Measurements from ENCODE around the gene C1QTNF5.

GRCh38 chr11:119306373-119306890, 34.3 kb downstream of the C1QTNF5 start:
- TF ChIP-seq ZNF426 (tag by site-specific recombination; IDR thresholded peaks at IDR 0.05) (no peak), ZNF768 (tag by site-specific recombination; IDR thresholded peaks at IDR 0.05) (no peak), ZNF175 (tag by site-specific recombination; IDR thresholded peaks at IDR 0.05) (no peak), ZBTB20 (tag by site-specific recombination; IDR thresholded peaks at IDR 0.05) (no peak), ZNF623 (tag by site-specific recombination; IDR thresholded peaks at IDR 0.05) (no peak), ZNF639 (tag by site-specific recombination; IDR thresholded peaks at IDR 0.05) (no peak), PATZ1 (tag by site-specific recombination; IDR thresholded peaks at IDR 0.05) (no peak), ZNF184 (tag by site-specific recombination; IDR thresholded peaks at IDR 0.05) (no peak), ZNF169 (tag by site-specific recombination; IDR thresholded peaks at IDR 0.05) (no peak), ZBTB7A (tag by site-specific recombination; IDR thresholded peaks at IDR 0.05; ENCODE audit: low read depth) (no peak), ZNF248 (tag by site-specific recombination; IDR thresholded peaks at IDR 0.05) (no peak), ZNF629 (tag by site-specific recombination; IDR thresholded peaks at IDR 0.05) (no peak)
- TF ChIP-seq, protein P1, sequence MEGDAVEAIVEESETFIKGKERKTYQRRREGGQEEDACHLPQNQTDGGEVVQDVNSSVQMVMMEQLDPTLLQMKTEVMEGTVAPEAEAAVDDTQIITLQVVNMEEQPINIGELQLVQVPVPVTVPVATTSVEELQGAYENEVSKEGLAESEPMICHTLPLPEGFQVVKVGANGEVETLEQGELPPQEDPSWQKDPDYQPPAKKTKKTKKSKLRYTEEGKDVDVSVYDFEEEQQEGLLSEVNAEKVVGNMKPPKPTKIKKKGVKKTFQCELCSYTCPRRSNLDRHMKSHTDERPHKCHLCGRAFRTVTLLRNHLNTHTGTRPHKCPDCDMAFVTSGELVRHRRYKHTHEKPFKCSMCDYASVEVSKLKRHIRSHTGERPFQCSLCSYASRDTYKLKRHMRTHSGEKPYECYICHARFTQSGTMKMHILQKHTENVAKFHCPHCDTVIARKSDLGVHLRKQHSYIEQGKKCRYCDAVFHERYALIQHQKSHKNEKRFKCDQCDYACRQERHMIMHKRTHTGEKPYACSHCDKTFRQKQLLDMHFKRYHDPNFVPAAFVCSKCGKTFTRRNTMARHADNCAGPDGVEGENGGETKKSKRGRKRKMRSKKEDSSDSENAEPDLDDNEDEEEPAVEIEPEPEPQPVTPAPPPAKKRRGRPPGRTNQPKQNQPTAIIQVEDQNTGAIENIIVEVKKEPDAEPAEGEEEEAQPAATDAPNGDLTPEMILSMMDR (tag by site-specific recombination; IDR thresholded peaks at IDR 0.05): no peak
- TF ChIP-seq, protein P2, sequence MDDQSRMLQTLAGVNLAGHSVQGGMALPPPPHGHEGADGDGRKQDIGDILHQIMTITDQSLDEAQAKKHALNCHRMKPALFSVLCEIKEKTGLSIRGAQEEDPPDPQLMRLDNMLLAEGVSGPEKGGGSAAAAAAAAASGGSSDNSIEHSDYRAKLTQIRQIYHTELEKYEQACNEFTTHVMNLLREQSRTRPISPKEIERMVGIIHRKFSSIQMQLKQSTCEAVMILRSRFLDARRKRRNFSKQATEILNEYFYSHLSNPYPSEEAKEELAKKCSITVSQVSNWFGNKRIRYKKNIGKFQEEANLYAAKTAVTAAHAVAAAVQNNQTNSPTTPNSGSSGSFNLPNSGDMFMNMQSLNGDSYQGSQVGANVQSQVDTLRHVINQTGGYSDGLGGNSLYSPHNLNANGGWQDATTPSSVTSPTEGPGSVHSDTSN (CRISPR knock-in tag; IDR thresholded peaks at IDR 0.05): no peak
